GM12891 (cell line): Measurements from ENCODE around the gene USP36.

ENCODE experiments used
- POLR2A ChIP-seq: IDR thresholded peaks from 2 replicates; pipeline ENCODE4 v1.6.1; 2011; ENCODE audit warnings: low read depth, low read length, control low read depth
- POLR2AphosphoS5 ChIP-seq: IDR thresholded peaks from 2 replicates; pipeline ENCODE4 v1.6.1; 2011; ENCODE audit warnings: low read depth, low read length, control low read depth

GRCh38 chr17:78878261-78878660 is 37.6 kb upstream of the USP36 start:
- TF ChIP-seq POLR2AphosphoS5 (no peak), POLR2A (no peak)
